WTC11 (cell line): ENCODE data around the gene DPY19L3. TPM values are rescaled to one million over a fixed set of nuclear protein-coding genes. Genes with fewer than 3 reads are reported as not detected.

ENCODE experiments used
- ATAC-seq: fragments of 200-7000 bp; cut with Tn5 transposase; 2 replicates; pipeline ENCODE4 v1.10.0; 2021; ENCODE audit warnings: mild to moderate bottlenecking, moderate library complexity
- CTCF ChIA-PET: fragments of 300-600 bp; sonication (Branson Sonifier 250); formaldehyde crosslinking; loops from one replicate; lab custom pipeline; 2021; ENCODE audit warnings: antibody characterized with exemption; lab: Charles Lee
- POLR2A ChIA-PET: fragments of 350-600 bp; sonication (Branson Sonifier 250); formaldehyde crosslinking; loops from one replicate; lab custom pipeline; 2021; ENCODE audit warnings: antibody characterized with exemption; lab: Charles Lee
- DNase-seq: peaks from one replicate; pipeline ENCODE4 v3.0.0; 2021; ENCODE audit warnings: low spot score
- H3K27ac Mint-ChIP-seq: 2 replicates; pipeline ENCODE4 v1.8.0; 2021; ENCODE audit warnings: mixed read lengths
- H3K27me3 Mint-ChIP-seq: 2 replicates; pipeline ENCODE4 v1.8.0; 2021; ENCODE audit warnings: low read depth, mild to moderate bottlenecking, moderate library complexity, mixed read lengths
- H3K36me3 Mint-ChIP-seq: 2 replicates; pipeline ENCODE4 v1.8.0; 2021; ENCODE audit warnings: mixed read lengths
- H3K4me1 Mint-ChIP-seq: 2 replicates; pipeline ENCODE4 v1.8.0; 2022; ENCODE audit warnings: mixed read lengths
- H3K4me3 Mint-ChIP-seq: 2 replicates; pipeline ENCODE4 v1.8.0; 2021; ENCODE audit warnings: mild to moderate bottlenecking, moderate library complexity, mixed read lengths
- H3K9me3 Mint-ChIP-seq: 2 replicates; pipeline ENCODE4 v1.8.0; 2021; ENCODE audit warnings: mixed read lengths
- ELF4 ChIP-seq: sonication (generic); formaldehyde crosslinking; IDR thresholded peaks from 2 replicates; pipeline ENCODE4 v1.8.1; 2022; ENCODE audit warnings: low read depth, mild to moderate bottlenecking, moderate library complexity, missing genetic modification reagents
- FOXK1 ChIP-seq: sonication (generic); formaldehyde crosslinking; IDR thresholded peaks from 2 replicates; pipeline ENCODE4 v1.8.0; 2022; ENCODE audit warnings: mild to moderate bottlenecking, moderate library complexity, missing genetic modification reagents
- GTF2I ChIP-seq: fragments of 250-450 bp; sonication (Bioruptor Pico); conservative IDR thresholded peaks from 2 replicates; pipeline ENCODE4 v1.4.0; 2021; ENCODE audit warnings: mild to moderate bottlenecking
- IRF2 ChIP-seq: sonication (generic); formaldehyde crosslinking; IDR thresholded peaks from 2 replicates; pipeline ENCODE4 v1.8.0; 2022; ENCODE audit warnings: low read depth, missing genetic modification reagents, borderline replicate concordance
- MYBL2 ChIP-seq: sonication (generic); formaldehyde crosslinking; IDR thresholded peaks from 2 replicates; pipeline ENCODE4 v1.8.1; 2023; ENCODE audit warnings: mild to moderate bottlenecking, moderate library complexity, missing genetic modification reagents
- NFATC4 ChIP-seq: fragments of 250-450 bp; sonication (Bioruptor Pico); IDR thresholded peaks from 2 replicates; pipeline ENCODE4 v1.9.0; 2021; ENCODE audit warnings: mild to moderate bottlenecking
- SOX15 ChIP-seq: fragments of 250-450 bp; sonication (Bioruptor Pico); IDR thresholded peaks from 2 replicates; pipeline ENCODE4 v1.9.0; 2021; ENCODE audit warnings: mild to moderate bottlenecking
- TEAD1 ChIP-seq: sonication (generic); formaldehyde crosslinking; IDR thresholded peaks from 2 replicates; pipeline ENCODE4 v1.8.0; 2022; ENCODE audit warnings: mild to moderate bottlenecking, missing genetic modification reagents
- TEAD4 ChIP-seq: sonication (generic); formaldehyde crosslinking; IDR thresholded peaks from 2 replicates; pipeline ENCODE4 v1.8.0; 2022; ENCODE audit warnings: mild to moderate bottlenecking, missing genetic modification reagents
- ZNF121 ChIP-seq: sonication (generic); formaldehyde crosslinking; IDR thresholded peaks from 2 replicates; pipeline ENCODE4 v1.8.0; 2023; ENCODE audit warnings: missing genetic modification reagents
- ZNF232 ChIP-seq: sonication (generic); formaldehyde crosslinking; IDR thresholded peaks from 2 replicates; pipeline ENCODE4 v1.8.0; 2022; ENCODE audit warnings: mild to moderate bottlenecking, missing genetic modification reagents
- ZNF317 ChIP-seq: sonication (generic); formaldehyde crosslinking; IDR thresholded peaks from 2 replicates; pipeline ENCODE4 v1.8.1; 2023; ENCODE audit warnings: low read depth, mild to moderate bottlenecking, moderate library complexity, missing genetic modification reagents, borderline replicate concordance
- ZNF423 ChIP-seq: fragments of 250-450 bp; sonication (Bioruptor Pico); IDR thresholded peaks from 2 replicates; pipeline ENCODE4 v2.1.2; 2022; ENCODE audit warnings: mild to moderate bottlenecking, moderate library complexity
- total RNA-seq: library from RNA; stranded (reverse); gene quantifications from 3 replicates; pipeline ENCODE4 v1.2.3, GENCODE V29; 2021
- TF ChIP-seq, protein P1 (sequence below): fragments of 250-450 bp; sonication (Bioruptor Pico); IDR thresholded peaks from 2 replicates; pipeline ENCODE4 v1.9.0; 2021; ENCODE audit warnings: mild to moderate bottlenecking, borderline replicate concordance
- TF ChIP-seq, protein P2 (sequence below): sonication (generic); formaldehyde crosslinking; IDR thresholded peaks from 2 replicates; pipeline ENCODE4 v1.8.0; 2022; ENCODE audit warnings: mild to moderate bottlenecking, missing genetic modification reagents
- TF ChIP-seq, protein P3 (sequence below): sonication (generic); formaldehyde crosslinking; IDR thresholded peaks from 2 replicates; pipeline ENCODE4 v1.8.1; 2023; ENCODE audit warnings: mild to moderate bottlenecking, missing genetic modification reagents
- TF ChIP-seq, protein P4 (sequence below): fragments of 200-600 bp; IDR thresholded peaks from 2 replicates; pipeline ENCODE4 v1.8.0; 2022; ENCODE audit warnings: antibody characterized with exemption
- TF ChIP-seq, protein P5 (sequence below): fragments of 250-450 bp; sonication (Bioruptor Pico); IDR thresholded peaks from 2 replicates; pipeline ENCODE4 v1.9.0; 2021; ENCODE audit warnings: mild to moderate bottlenecking
- TF ChIP-seq, protein P6 (sequence below): fragments of 250-450 bp; sonication (Bioruptor Pico); IDR thresholded peaks from 2 replicates; pipeline ENCODE4 v1.9.0; 2021; ENCODE audit warnings: mild to moderate bottlenecking

The DPY19L3 gene
- total RNA-seq, 1 experiment from 2014 or later: 73.2 TPM

DNA sequence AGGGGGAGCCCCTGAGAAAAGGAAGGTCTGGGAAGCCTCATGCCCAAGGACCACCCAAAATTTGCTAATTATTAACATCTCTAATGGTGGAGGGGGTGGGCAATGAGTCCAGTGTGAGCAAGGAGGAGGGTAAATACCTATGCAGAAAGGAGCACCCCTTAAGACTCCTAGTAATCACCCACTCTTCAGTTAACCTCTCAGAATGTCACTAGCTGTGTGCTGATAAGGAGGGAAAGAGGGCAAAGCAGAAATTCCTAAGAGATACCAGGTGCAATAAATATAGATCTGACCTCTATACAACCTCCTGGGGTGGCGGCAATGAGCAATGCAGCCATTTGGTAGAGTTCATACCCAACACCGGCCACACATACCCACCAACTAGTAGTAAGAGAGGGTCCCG is 12.7 kb upstream of the DPY19L3 start (continued):
- TF ChIP-seq, protein P1, sequence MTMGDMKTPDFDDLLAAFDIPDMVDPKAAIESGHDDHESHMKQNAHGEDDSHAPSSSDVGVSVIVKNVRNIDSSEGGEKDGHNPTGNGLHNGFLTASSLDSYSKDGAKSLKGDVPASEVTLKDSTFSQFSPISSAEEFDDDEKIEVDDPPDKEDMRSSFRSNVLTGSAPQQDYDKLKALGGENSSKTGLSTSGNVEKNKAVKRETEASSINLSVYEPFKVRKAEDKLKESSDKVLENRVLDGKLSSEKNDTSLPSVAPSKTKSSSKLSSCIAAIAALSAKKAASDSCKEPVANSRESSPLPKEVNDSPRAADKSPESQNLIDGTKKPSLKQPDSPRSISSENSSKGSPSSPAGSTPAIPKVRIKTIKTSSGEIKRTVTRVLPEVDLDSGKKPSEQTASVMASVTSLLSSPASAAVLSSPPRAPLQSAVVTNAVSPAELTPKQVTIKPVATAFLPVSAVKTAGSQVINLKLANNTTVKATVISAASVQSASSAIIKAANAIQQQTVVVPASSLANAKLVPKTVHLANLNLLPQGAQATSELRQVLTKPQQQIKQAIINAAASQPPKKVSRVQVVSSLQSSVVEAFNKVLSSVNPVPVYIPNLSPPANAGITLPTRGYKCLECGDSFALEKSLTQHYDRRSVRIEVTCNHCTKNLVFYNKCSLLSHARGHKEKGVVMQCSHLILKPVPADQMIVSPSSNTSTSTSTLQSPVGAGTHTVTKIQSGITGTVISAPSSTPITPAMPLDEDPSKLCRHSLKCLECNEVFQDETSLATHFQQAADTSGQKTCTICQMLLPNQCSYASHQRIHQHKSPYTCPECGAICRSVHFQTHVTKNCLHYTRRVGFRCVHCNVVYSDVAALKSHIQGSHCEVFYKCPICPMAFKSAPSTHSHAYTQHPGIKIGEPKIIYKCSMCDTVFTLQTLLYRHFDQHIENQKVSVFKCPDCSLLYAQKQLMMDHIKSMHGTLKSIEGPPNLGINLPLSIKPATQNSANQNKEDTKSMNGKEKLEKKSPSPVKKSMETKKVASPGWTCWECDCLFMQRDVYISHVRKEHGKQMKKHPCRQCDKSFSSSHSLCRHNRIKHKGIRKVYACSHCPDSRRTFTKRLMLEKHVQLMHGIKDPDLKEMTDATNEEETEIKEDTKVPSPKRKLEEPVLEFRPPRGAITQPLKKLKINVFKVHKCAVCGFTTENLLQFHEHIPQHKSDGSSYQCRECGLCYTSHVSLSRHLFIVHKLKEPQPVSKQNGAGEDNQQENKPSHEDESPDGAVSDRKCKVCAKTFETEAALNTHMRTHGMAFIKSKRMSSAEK (CRISPR knock-in tag): no peak
- no peak for TF ChIP-seq FOXK1 (CRISPR knock-in tag)
- TF ChIP-seq, protein P2, sequence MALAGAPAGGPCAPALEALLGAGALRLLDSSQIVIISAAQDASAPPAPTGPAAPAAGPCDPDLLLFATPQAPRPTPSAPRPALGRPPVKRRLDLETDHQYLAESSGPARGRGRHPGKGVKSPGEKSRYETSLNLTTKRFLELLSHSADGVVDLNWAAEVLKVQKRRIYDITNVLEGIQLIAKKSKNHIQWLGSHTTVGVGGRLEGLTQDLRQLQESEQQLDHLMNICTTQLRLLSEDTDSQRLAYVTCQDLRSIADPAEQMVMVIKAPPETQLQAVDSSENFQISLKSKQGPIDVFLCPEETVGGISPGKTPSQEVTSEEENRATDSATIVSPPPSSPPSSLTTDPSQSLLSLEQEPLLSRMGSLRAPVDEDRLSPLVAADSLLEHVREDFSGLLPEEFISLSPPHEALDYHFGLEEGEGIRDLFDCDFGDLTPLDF (CRISPR knock-in tag): no peak

DNA sequence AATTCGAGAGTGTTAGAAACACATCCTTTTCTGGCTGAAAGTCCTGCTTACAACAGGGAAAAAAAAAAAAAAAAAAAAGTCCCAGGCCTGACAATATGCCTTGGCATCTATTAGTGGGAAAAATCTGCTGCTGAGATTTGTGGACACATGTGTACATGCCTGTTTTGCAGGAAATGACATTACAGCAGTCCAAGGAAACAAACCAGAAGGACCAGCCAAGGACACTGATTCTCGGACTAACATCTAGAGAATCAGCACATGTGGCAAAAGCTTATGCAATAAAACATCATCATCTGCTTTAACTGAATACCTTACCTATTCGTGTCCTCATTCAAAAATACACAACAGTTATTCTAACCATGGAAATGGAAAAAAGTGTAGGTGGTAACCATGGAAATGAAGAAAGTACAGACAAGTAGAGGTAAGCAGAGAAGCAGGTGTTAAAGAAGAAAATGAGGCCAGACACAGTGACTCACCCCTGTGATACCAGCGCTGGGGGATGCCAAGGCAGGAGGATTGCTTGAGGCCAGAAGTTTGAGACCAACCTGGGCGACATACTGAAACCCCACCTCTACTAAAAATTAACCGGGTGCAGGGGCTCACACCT is 9.4 kb upstream of the DPY19L3 start:
- no peaks in the 10 kb centered on the region for H3K36me3 Mint-ChIP-seq
- TF ChIP-seq ZNF232 (no peak), NFATC4 (CRISPR knock-in tag) (no peak)
- TF ChIP-seq, protein P3, sequence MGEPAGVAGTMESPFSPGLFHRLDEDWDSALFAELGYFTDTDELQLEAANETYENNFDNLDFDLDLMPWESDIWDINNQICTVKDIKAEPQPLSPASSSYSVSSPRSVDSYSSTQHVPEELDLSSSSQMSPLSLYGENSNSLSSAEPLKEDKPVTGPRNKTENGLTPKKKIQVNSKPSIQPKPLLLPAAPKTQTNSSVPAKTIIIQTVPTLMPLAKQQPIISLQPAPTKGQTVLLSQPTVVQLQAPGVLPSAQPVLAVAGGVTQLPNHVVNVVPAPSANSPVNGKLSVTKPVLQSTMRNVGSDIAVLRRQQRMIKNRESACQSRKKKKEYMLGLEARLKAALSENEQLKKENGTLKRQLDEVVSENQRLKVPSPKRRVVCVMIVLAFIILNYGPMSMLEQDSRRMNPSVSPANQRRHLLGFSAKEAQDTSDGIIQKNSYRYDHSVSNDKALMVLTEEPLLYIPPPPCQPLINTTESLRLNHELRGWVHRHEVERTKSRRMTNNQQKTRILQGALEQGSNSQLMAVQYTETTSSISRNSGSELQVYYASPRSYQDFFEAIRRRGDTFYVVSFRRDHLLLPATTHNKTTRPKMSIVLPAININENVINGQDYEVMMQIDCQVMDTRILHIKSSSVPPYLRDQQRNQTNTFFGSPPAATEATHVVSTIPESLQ: no peak
- H3K27ac Mint-ChIP-seq: no peak overlapping the region
- no peaks in the 10 kb centered on the region for H3K27me3 Mint-ChIP-seq
- no peaks in the 10 kb centered on the region for H3K9me3 Mint-ChIP-seq
- ChIA-PET POLR2A (interaction anchor here (0.7 kb wide), 1 partner anchor 20 kb away, joined by 11 read pairs; no protein-coding TSS in a partner anchor), CTCF (interaction anchor here (0.7 kb wide), 1 partner anchor 291 kb away, joined by 7 read pairs; no protein-coding TSS in a partner anchor)
- no peaks in the 10 kb centered on the region for H3K4me1 Mint-ChIP-seq
- ATAC-seq (no peak), DNase-seq (no peak)
- no peak overlapping the region for H3K4me3 Mint-ChIP-seq

DNA sequence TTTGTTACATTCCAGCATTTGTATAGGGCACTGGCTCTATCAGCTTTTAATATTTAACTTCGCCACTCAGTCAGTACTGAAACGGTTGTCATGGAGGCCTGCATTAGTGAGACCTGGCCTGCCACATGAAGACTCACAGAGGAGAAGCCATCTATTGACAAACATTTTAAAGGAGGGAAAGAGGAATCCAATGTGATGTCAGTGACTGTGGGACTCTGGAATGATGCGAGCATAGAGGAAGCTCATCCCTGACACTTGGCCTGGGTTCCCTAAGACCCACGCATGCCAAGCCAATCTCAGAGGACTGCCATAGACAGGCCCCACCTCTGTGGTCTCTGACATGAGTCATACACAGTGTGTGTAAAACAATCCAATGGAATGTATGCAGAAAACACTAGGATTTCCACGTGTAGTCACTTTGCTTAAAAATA is 7.9 kb upstream of the DPY19L3 start:
- no peak for DNase-seq
- CTCF ChIA-PET: no interaction called here
- TF ChIP-seq ZNF423 (CRISPR knock-in tag) (no peak), MYBL2 (CRISPR knock-in tag) (no peak), ELF4 (no peak), IRF2 (CRISPR knock-in tag) (no peak)
- TF ChIP-seq, protein P4, sequence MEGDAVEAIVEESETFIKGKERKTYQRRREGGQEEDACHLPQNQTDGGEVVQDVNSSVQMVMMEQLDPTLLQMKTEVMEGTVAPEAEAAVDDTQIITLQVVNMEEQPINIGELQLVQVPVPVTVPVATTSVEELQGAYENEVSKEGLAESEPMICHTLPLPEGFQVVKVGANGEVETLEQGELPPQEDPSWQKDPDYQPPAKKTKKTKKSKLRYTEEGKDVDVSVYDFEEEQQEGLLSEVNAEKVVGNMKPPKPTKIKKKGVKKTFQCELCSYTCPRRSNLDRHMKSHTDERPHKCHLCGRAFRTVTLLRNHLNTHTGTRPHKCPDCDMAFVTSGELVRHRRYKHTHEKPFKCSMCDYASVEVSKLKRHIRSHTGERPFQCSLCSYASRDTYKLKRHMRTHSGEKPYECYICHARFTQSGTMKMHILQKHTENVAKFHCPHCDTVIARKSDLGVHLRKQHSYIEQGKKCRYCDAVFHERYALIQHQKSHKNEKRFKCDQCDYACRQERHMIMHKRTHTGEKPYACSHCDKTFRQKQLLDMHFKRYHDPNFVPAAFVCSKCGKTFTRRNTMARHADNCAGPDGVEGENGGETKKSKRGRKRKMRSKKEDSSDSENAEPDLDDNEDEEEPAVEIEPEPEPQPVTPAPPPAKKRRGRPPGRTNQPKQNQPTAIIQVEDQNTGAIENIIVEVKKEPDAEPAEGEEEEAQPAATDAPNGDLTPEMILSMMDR: no peak
- no peak for ATAC-seq
- H3K4me3 Mint-ChIP-seq: no peak overlapping the region
- H3K27me3 Mint-ChIP-seq: no peaks in the 10 kb centered on the region
- no peaks in the 10 kb centered on the region for H3K9me3 Mint-ChIP-seq
- no peaks in the 10 kb centered on the region for H3K36me3 Mint-ChIP-seq
- peak overlapping the region; percentile 63 for H3K27ac Mint-ChIP-seq
- H3K4me1 Mint-ChIP-seq: no peaks in the 10 kb centered on the region
- POLR2A ChIA-PET: no interaction called here

DNA sequence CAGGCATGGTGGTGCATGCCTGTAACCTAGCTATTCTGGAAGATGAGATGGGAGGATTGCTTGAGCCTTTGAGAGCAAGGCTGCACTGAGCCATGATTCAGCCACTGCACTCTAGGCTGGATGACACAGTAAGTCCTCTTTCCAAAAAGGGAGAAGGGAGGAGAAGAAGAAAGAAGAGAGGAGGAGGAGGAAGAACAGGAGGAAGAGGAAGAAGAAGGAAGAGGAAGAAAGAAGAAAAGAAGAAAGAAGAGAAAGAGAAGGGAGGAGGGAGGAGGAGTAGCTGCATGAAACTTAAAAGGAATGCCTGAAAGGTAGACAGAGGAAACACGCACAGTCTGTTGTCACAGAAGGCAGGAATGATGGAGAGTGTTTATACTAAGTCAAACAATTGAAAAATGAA is 3.6 kb upstream of the DPY19L3 start:
- ChIA-PET POLR2A (no interaction called here), CTCF (no interaction called here)
- Mint-ChIP-seq H3K27me3 (no peaks in the 10 kb centered on the region), H3K4me1 (peaks cover 21% of the 10 kb centered on the region), H3K27ac (no peak overlapping the region; the same call in 1 of the 2 replicates), H3K4me3 (no peak overlapping the region), H3K9me3 (no peaks in the 10 kb centered on the region), H3K36me3 (no peaks in the 10 kb centered on the region)
- DNase-seq (no peak), ATAC-seq (no peak)
- TF ChIP-seq, protein P5, sequence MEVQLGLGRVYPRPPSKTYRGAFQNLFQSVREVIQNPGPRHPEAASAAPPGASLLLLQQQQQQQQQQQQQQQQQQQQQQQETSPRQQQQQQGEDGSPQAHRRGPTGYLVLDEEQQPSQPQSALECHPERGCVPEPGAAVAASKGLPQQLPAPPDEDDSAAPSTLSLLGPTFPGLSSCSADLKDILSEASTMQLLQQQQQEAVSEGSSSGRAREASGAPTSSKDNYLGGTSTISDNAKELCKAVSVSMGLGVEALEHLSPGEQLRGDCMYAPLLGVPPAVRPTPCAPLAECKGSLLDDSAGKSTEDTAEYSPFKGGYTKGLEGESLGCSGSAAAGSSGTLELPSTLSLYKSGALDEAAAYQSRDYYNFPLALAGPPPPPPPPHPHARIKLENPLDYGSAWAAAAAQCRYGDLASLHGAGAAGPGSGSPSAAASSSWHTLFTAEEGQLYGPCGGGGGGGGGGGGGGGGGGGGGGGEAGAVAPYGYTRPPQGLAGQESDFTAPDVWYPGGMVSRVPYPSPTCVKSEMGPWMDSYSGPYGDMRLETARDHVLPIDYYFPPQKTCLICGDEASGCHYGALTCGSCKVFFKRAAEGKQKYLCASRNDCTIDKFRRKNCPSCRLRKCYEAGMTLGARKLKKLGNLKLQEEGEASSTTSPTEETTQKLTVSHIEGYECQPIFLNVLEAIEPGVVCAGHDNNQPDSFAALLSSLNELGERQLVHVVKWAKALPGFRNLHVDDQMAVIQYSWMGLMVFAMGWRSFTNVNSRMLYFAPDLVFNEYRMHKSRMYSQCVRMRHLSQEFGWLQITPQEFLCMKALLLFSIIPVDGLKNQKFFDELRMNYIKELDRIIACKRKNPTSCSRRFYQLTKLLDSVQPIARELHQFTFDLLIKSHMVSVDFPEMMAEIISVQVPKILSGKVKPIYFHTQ (CRISPR knock-in tag): no peak
- TF ChIP-seq TEAD1 (CRISPR knock-in tag) (no peak), SOX15 (CRISPR knock-in tag) (no peak), GTF2I (no peak), TEAD4 (CRISPR knock-in tag) (no peak), ZNF121 (CRISPR knock-in tag) (no peak), ZNF317 (no peak)
- TF ChIP-seq, protein P6, sequence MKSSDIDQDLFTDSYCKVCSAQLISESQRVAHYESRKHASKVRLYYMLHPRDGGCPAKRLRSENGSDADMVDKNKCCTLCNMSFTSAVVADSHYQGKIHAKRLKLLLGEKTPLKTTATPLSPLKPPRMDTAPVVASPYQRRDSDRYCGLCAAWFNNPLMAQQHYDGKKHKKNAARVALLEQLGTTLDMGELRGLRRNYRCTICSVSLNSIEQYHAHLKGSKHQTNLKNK (CRISPR knock-in tag): no peak
